Fibroblast of mammary gland (primary cell): ENCODE measurements around the gene BRSK2.

Source experiments
- DNase-seq: peaks from one replicate; pipeline ENCODE4 v3.0.0-alpha.2; 2010; ENCODE audit warnings: low read depth
- H3K4me3 ChIP-seq: 2 replicates; pipeline ENCODE4 v1.5.1; 2011; ENCODE audit warnings: low read depth, mild to moderate bottlenecking, low read length, moderate library complexity; ENCODE audit not compliant: control insufficient read depth
- CTCF ChIP-seq: conservative IDR thresholded peaks from 2 replicates; pipeline ENCODE4 v1.5.1; 2011; ENCODE audit warnings: low read depth, low read length, inconsistent platforms; ENCODE audit not compliant: control insufficient read depth, insufficient read depth

BRSK2 gene

DNA sequence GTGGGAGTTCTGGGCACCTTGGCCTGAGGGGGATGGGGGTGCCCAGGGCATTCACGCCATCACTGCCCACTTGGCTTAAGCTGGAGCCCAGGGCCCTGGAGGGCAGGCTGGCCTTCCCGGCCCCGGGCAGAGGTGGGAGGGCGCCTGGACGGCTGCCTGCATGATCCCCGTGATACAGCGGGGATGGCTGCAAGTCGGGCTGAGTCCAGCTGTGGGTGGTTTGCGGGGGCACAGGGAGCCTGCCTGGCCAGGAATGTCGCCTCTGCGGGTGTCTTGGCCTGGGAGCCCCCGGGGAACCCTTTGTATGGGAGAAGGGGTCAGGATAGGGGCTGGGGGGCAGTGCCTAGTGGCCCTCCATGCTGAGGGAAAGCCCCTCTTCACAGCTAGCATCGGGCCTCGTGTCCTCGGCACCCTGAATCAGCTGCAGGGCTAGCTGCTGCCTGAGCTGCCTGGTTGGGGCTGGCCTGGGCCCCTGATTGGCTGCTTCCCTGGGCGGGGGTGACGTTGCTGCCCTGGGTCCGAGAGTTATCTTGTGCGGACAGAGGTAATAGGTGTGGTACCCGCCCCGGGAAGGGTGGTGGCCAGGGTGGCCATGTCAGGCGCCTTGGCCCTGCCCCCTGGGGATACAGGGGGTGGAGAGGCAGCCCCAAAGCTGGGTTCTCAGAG lies 8.3 kb downstream of the BRSK2 start:
- no peak for TF ChIP-seq CTCF
- H3K4me3 ChIP-seq = no peak overlapping the region
- no peak for DNase-seq

DNA sequence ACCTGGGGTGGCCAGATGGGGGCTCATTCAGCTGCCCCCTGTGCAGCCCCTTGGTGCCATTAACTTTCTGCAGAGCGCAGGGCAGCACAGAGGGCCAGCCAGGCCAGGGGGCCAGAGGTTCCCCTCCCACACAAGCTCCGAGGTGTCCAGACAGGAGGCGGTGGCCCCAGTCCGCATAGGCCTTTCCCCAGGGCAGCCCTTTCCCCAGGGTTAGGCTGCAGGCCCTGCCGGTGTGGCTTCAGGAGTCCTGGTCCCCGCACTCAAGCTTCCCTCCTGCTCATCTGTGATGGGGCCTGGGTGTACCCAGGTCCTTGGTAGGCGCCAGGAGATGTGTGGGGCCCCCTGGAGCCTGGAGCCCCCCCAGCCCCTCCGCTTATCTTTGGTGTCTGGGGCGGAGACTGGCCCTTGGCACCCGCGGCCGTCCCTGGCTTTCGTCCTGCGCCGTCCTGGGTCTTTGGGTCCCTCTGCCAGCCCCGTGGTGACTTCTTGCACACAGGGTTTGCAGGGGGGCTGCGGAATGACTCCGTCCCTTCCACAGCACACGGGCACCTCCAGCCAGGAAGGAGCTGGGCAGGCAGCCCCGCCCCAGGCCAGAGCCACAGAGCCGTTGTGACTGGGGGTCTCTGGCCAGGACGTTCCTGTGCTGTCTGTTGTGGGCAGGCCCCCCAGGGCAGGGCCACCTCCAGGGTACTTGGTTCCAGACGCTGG lies 8.9 kb downstream of the BRSK2 start:
- TF ChIP-seq CTCF = no peak
- H3K4me3 ChIP-seq = no peak overlapping the region
- DNase-seq = no peak

DNA sequence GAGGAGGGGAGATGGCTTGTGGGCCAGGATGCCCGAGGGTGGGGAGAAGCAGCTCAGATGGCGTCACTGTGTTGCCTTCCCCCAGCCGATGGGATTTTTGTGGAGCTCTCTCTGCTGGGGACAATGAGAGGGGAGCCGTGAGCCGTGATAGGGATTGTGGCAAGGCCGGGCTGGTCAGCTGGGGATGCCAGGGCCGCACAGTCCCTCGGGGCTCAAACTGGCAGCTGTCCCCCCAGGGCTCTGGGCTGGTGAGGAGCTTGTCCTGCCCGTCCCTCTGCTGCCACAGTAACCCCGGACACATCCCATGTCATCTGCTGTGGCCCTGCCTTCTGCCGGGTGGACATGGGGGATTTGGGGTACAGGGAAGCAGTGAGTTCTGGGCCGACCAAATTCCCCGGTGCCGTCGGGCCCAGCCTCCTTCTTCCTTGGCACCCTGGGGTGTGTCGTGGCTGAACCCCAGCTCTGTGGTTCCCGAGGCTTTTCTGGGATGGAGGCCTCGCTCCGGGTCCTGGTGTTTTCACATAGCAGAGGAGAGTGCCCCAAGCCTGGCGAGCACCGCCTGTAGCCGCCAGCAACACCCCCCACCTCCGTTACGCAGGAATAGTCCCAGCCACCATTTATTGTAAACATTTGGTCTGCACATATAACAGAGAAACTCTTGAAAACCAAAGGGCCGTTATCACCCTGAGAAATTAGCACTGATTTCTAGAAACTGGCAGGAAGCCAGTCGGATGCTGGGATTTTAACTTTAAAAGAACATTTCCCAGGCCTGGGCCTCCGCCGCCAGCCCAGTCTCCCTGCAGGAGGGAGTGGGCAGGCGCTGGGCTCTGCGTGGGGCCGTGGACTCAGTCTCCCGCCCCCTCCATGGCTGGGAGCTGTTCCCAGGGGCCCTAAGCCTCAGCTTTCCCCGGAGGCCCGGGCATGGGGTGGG lies 9.9 kb downstream of the BRSK2 start:
- no peak for TF ChIP-seq CTCF
- DNase-seq = no peak
- no peak overlapping the region for H3K4me3 ChIP-seq

- DNase-seq = no peak
- no peak overlapping the region for H3K4me3 ChIP-seq
- TF ChIP-seq CTCF = no peak
These were observed 10.8 kb downstream of the BRSK2 start for GRCh38 chr11:1400317-1401170.

- no peak overlapping the region for H3K4me3 ChIP-seq
- no peak for TF ChIP-seq CTCF
- no peak for DNase-seq
These were observed 11.4 kb downstream of the BRSK2 start for GRCh38 chr11:1401171-1401445.

GRCh38 chr11:1401656-1402221 lies 12.0 kb downstream of the BRSK2 start:
- no peak overlapping the region for H3K4me3 ChIP-seq
- peak; percentile 49 for DNase-seq
- no peak for TF ChIP-seq CTCF
